Measurements from ENCODE around the gene SENP2. TPM values are rescaled to one million over a fixed set of nuclear protein-coding genes. Genes with fewer than 3 reads are reported as not detected.

SENP2 gene
- total and polyA plus RNA-seq, 2 experiments from 2014 or later: 29.2 to 80.3 TPM

DNA sequence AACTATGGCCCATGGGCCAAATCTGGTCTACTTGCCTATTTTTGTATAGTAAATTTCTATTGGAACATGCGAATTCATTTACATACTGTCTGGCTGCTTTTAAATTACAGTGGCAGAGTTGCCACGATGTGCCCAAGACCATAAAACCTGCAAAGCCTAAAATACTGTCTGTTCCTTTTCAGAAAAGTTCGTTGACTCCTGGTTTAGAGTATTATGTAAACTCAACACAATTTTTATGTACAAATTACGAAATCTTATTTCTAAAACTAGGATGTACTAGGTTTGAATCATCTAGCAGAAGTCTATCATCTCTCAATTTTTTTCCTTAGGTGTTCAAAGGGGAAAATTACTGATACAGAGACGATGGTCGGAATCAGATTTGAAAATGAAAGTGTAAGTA lies 26.9 kb downstream of the SENP2 start (continued):
- TF ChIP-seq, protein P1, sequence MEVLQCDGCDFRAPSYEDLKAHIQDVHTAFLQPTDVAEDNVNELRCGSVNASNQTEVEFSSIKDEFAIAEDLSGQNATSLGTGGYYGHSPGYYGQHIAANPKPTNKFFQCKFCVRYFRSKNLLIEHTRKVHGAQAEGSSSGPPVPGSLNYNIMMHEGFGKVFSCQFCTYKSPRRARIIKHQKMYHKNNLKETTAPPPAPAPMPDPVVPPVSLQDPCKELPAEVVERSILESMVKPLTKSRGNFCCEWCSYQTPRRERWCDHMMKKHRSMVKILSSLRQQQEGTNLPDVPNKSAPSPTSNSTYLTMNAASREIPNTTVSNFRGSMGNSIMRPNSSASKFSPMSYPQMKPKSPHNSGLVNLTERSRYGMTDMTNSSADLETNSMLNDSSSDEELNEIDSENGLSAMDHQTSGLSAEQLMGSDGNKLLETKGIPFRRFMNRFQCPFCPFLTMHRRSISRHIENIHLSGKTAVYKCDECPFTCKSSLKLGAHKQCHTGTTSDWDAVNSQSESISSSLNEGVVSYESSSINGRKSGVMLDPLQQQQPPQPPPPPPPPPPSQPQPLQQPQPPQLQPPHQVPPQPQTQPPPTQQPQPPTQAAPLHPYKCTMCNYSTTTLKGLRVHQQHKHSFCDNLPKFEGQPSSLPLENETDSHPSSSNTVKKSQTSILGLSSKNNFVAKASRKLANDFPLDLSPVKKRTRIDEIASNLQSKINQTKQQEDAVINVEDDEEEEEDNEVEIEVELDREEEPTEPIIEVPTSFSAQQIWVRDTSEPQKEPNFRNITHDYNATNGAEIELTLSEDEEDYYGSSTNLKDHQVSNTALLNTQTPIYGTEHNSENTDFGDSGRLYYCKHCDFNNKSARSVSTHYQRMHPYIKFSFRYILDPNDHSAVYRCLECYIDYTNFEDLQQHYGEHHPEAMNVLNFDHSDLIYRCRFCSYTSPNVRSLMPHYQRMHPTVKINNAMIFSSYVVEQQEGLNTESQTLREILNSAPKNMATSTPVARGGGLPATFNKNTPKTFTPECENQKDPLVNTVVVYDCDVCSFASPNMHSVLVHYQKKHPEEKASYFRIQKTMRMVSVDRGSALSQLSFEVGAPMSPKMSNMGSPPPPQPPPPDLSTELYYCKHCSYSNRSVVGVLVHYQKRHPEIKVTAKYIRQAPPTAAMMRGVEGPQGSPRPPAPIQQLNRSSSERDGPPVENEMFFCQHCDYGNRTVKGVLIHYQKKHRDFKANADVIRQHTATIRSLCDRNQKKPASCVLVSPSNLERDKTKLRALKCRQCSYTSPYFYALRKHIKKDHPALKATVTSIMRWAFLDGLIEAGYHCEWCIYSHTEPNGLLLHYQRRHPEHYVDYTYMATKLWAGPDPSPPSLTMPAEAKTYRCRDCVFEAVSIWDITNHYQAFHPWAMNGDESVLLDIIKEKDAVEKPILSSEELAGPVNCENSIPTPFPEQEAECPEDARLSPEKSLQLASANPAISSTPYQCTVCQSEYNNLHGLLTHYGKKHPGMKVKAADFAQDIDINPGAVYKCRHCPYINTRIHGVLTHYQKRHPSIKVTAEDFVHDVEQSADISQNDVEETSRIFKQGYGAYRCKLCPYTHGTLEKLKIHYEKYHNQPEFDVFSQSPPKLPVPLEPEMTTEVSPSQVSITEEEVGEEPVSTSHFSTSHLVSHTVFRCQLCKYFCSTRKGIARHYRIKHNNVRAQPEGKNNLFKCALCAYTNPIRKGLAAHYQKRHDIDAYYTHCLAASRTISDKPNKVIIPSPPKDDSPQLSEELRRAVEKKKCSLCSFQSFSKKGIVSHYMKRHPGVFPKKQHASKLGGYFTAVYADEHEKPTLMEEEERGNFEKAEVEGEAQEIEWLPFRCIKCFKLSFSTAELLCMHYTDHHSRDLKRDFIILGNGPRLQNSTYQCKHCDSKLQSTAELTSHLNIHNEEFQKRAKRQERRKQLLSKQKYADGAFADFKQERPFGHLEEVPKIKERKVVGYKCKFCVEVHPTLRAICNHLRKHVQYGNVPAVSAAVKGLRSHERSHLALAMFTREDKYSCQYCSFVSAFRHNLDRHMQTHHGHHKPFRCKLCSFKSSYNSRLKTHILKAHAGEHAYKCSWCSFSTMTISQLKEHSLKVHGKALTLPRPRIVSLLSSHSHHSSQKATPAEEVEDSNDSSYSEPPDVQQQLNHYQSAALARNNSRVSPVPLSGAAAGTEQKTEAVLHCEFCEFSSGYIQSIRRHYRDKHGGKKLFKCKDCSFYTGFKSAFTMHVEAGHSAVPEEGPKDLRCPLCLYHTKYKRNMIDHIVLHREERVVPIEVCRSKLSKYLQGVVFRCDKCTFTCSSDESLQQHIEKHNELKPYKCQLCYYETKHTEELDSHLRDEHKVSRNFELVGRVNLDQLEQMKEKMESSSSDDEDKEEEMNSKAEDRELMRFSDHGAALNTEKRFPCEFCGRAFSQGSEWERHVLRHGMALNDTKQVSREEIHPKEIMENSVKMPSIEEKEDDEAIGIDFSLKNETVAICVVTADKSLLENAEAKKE (CRISPR knock-in tag; IDR thresholded peaks at IDR 0.05): no peak
- no peak for TF ChIP-seq NANOG (IDR thresholded peaks at IDR 0.05; ENCODE audit: borderline replicate concordance)
- TF ChIP-seq JUNB (IDR thresholded peaks at IDR 0.05; ENCODE audit: unreplicated experiment): no peak
- TF ChIP-seq ZNF331 (CRISPR knock-in tag; IDR thresholded peaks at IDR 0.05; ENCODE audit: low read depth): no peak
- TF ChIP-seq CREB1 (CRISPR knock-in tag; IDR thresholded peaks at IDR 0.05; ENCODE audit: low read depth): no peak
- no peak for TF ChIP-seq STAT1 (IDR thresholded peaks at IDR 0.05; ENCODE audit: unreplicated experiment)
- TF ChIP-seq, protein P2, sequence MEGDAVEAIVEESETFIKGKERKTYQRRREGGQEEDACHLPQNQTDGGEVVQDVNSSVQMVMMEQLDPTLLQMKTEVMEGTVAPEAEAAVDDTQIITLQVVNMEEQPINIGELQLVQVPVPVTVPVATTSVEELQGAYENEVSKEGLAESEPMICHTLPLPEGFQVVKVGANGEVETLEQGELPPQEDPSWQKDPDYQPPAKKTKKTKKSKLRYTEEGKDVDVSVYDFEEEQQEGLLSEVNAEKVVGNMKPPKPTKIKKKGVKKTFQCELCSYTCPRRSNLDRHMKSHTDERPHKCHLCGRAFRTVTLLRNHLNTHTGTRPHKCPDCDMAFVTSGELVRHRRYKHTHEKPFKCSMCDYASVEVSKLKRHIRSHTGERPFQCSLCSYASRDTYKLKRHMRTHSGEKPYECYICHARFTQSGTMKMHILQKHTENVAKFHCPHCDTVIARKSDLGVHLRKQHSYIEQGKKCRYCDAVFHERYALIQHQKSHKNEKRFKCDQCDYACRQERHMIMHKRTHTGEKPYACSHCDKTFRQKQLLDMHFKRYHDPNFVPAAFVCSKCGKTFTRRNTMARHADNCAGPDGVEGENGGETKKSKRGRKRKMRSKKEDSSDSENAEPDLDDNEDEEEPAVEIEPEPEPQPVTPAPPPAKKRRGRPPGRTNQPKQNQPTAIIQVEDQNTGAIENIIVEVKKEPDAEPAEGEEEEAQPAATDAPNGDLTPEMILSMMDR (conservative IDR thresholded peaks at IDR 0.05; ENCODE audit: low read depth in 2 of 2): no peak

DNA sequence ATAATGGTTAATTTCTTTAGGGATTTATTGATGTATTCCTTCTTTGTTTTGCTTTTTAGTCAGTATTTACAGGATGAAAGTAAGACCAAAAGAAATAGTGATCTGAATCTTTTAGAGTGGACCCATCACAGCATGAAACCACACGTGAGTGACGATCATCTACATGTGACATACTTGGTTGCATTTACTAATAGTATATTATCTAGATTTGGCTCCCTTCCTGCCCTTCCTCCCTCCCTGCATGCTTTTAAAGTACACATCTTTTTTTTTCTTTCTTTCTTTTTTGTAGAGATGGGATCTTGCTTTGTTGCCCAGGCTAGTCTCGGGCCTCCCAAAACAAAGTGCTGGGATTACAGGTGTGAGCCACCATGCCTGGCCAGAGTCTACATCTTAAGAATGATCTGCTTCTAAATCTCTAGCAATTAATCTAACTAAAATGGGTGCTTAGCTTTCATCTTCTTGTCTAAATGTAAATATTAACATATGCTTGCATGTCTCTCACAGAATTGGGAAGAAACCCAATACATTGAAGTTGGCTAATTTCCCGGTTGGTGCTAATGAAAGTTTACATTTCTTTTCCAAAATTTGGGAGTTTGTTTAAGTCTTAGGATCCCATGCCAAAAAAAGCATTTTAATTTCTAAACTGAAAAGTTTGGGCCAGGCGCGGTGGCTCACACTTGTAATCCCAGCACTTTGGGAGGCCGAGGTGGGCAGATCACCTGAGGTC lies 38.0 kb downstream of the SENP2 start:
- peaks cover 4% of the 10 kb centered on the region; the same call in 1 of the 2 replicates for H3F3A ChIP-seq (replicated peaks; ENCODE audit: low read depth)
- H3K27ac Mint-ChIP-seq: no peak overlapping the region
- H3K4me1 ChIP-seq (ENCODE audit: insufficient read depth): no peaks in the 10 kb centered on the region
- H3K36me3 Mint-ChIP-seq (ENCODE audit: low read depth): peaks cover 65% of the 10 kb centered on the region
- no peak overlapping the region for H2AFZ ChIP-seq
- H3K36me3 ChIP-seq (ENCODE audit: insufficient read depth): peaks cover 67% of the 10 kb centered on the region
- no peak overlapping the region for H3K27ac ChIP-seq (ENCODE audit: low read depth)
- ATAC-seq: no peak
- H3K27me3 Mint-ChIP-seq (ENCODE audit: insufficient read depth, low read depth, poor library complexity): no peaks in the 10 kb centered on the region
- no peaks in the 10 kb centered on the region for H3K4me1 Mint-ChIP-seq
- no peak overlapping the region for H3K4me3 ChIP-seq
- H4K20me1 ChIP-seq (replicated peaks; ENCODE audit: insufficient read depth): peaks cover 6% of the 10 kb centered on the region
- H3K9me3 Mint-ChIP-seq: no peaks in the 10 kb centered on the region
- no peak overlapping the region for H3K4me3 Mint-ChIP-seq
- no peaks in the 10 kb centered on the region for H3K9me2 ChIP-seq (ENCODE audit: insufficient read depth)
- no peaks in the 10 kb centered on the region for H3K27me3 ChIP-seq (ENCODE audit: insufficient read depth)
- H3K79me2 ChIP-seq (replicated peaks; ENCODE audit: insufficient read depth): no peaks in the 10 kb centered on the region
- DNase-seq (ENCODE audit: low spot score): no peak
- H3K4me2 ChIP-seq: no peak overlapping the region
- TF ChIP-seq EZH2phosphoT487 (IDR thresholded peaks at IDR 0.05; ENCODE audit: unreplicated experiment): no peak
- no peak for TF ChIP-seq JUNB (IDR thresholded peaks at IDR 0.05; ENCODE audit: unreplicated experiment)
- no peak for TF ChIP-seq ZNF331 (CRISPR knock-in tag; IDR thresholded peaks at IDR 0.05; ENCODE audit: low read depth)
- TF ChIP-seq STAT1 (IDR thresholded peaks at IDR 0.05; ENCODE audit: unreplicated experiment): no peak
- no peak for TF ChIP-seq EZH2 (IDR thresholded peaks at IDR 0.05; ENCODE audit: low read depth, unreplicated experiment)

Data from GM23338 (cell line).